ENCODE data around the gene HOXD4.

The HOXD4 gene

DNA sequence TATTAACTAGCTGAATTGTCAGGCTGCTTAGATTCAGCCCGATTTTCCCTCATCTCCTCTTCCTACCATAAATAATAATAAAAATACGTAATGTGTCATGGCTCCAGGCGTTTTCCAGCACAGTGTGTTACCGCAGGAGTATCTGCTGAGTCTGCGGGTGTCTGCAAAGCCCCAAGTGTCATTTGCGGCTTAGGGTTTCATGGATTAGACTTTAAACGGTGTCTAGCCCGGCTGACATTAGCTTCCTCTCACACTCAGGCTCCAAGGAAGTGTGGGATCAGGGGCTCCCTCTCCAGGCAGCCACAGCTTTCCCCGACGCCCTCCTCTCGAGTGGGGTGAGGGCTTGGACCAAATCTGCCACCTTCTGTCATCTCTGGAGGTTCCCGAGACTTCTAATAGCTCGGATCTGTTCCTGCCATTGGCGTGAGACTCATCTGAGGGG is 23.1 kb downstream of the HOXD4 start:
- H3K9me3 Mint-ChIP-seq: no peaks in the 10 kb centered on the region
- peak overlapping the region; percentile 92 for H3K4me3 Mint-ChIP-seq
- H3K27me3 Mint-ChIP-seq (ENCODE audit: low read depth, poor library complexity): peaks cover 10% of the 10 kb centered on the region
- peak; percentile 58 for DNase-seq
- peaks cover 18% of the 10 kb centered on the region for H3K36me3 Mint-ChIP-seq (ENCODE audit: low read depth)
- no peak for TF ChIP-seq CTCF (IDR thresholded peaks at IDR 0.05)
- peak overlapping the region; percentile 99 for H3K27ac Mint-ChIP-seq
- peaks cover 97% of the 10 kb centered on the region for H3K4me1 Mint-ChIP-seq

- no peak for TF ChIP-seq CTCF (IDR thresholded peaks at IDR 0.05)
- H3K4me1 Mint-ChIP-seq: peaks cover 97% of the 10 kb centered on the region
- peak overlapping the region; percentile 92 for H3K4me3 Mint-ChIP-seq
- peak overlapping the region; percentile 99 for H3K27ac Mint-ChIP-seq
- DNase-seq: peak; percentile 82
- H3K36me3 Mint-ChIP-seq (ENCODE audit: low read depth): peaks cover 18% of the 10 kb centered on the region
- peaks cover 12% of the 10 kb centered on the region for H3K27me3 Mint-ChIP-seq (ENCODE audit: low read depth, poor library complexity)
- no peaks in the 10 kb centered on the region for H3K9me3 Mint-ChIP-seq
Observed at GRCh38 chr2:176174824-176175708, 23.7 kb downstream of the HOXD4 start.

DNA sequence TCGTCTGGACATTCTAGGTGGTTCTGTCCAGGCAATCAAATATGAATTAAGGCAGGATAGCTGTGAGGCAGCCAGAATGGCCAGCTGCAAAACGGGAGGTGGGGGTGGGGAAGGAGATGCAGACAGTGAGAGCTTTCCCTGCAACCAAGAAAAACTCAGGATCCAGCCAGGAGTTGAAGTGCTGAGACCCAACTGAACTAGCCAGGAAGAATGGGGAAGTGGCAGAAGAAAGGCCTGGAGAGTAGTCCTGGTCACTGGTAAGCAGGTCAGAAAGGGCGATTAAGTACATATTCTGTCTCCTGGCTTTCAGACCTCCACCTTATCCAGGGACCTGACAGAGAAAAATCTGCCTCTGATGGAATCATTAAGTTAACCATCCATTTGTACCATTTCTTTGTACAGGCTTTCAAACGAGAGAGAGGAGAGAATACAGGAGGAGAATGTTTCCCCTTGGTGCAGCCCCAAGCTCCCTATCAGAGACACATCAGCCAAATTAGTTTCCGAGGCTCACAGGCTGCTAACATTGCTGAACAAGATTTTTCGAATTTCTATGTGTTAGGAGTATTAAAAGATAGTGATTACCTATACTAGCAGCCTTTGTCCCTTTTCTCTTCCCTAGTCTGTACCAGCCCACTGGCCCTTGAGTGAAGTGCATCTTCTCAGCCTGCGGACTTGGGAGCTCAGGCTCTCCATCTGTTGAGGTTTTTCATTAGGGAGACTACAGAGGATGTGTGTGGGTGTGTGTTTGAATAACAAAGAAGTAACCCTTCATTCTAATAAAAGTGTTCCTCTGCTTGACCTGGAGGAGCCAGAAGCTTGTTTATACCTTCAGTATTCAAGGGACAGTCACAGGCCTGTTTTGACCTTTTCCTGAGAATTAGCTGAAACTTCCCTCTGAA is 24.6 kb downstream of the HOXD4 start:
- H3K4me1 Mint-ChIP-seq: peaks cover 95% of the 10 kb centered on the region
- peaks cover 18% of the 10 kb centered on the region for H3K27me3 Mint-ChIP-seq (ENCODE audit: low read depth, poor library complexity)
- no peak for TF ChIP-seq CTCF (IDR thresholded peaks at IDR 0.05)
- no peak for DNase-seq
- peaks cover 23% of the 10 kb centered on the region for H3K36me3 Mint-ChIP-seq (ENCODE audit: low read depth)
- no peaks in the 10 kb centered on the region for H3K9me3 Mint-ChIP-seq
- H3K4me3 Mint-ChIP-seq: peak overlapping the region; percentile 92
- H3K27ac Mint-ChIP-seq: peak overlapping the region; percentile 99

DNA sequence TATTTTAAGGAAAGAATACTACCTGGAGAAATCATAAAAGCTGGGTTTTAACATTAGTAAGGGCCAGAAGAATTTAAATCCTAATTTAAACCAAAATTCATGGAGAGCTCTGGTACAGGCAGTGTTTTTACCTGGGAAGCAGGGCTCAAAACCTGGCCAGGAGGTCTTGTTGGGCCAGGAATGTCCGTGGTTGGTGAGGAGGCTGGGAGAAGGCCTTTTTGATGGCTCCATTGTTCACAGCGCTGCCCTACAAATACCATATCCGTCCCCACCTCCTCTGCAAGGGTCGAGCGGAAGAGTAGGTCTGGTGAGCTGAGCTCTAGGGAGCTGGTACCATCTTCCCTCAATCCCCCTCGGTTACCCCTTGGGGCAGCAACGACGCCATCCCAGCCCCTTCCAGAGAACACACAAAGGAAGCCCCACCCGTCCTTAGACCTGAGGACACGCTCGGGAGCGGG is 26.3 kb downstream of the HOXD4 start:
- Mint-ChIP-seq H3K4me3 (peak overlapping the region; percentile 92), H3K9me3 (no peaks in the 10 kb centered on the region), H3K36me3 (ENCODE audit: low read depth) (peaks cover 19% of the 10 kb centered on the region), H3K4me1 (peaks cover 86% of the 10 kb centered on the region), H3K27me3 (ENCODE audit: low read depth, poor library complexity) (peaks cover 15% of the 10 kb centered on the region), H3K27ac (peak overlapping the region; percentile 95)
- TF ChIP-seq CTCF (IDR thresholded peaks at IDR 0.05): no peak
- no peak for DNase-seq

DNA sequence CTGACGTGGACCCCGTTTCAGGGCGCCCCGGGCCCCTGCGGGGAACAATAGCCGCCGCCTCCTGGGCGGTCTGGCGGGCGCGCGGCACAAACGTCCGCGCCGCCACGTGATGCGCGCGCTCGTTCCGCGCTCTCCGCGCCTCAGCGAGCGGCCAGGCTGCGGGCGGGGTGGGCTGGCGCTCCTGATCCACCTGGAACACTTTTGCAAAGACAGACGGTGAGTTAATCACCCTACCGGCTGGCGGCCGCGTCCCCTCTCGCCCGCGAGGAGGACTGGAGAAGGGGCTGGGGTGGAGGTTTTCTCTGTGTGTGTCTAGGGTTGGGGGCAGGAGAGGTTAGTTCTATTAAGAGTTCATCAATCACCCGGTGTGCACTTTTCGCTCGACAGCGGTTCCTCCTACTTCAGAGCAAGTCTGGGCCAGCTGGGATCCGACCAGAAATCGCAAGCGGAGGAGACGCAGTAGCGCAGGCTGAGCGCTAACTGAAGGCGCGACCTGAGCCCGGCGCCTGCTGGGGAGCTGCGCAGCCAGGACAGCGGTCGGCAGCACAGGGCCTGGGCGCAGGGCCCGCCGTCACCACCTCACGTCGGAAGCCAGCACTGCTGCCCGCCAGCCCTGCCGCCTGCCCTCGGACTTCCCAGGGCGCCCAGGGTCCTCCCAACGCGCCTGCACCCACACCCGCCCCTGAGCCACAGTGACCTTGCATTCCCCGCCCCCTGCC is 26.8 kb downstream of the HOXD4 start:
- Mint-ChIP-seq H3K36me3 (ENCODE audit: low read depth) (peaks cover 14% of the 10 kb centered on the region), H3K27me3 (ENCODE audit: low read depth, poor library complexity) (peaks cover 15% of the 10 kb centered on the region), H3K9me3 (no peaks in the 10 kb centered on the region), H3K4me1 (peaks cover 86% of the 10 kb centered on the region), H3K27ac (peak overlapping the region; percentile 95), H3K4me3 (peak overlapping the region; percentile 92)
- peak; percentile 70 for DNase-seq
- no peak for TF ChIP-seq CTCF (IDR thresholded peaks at IDR 0.05)
